ENCODE measurements around the gene OR51V1. TPM values are rescaled to one million over a fixed set of nuclear protein-coding genes. Genes with fewer than 3 reads are reported as not detected.

OR51V1 gene
- total and polyA plus RNA-seq, 7 experiments from 2014 or later: not detected

DNA sequence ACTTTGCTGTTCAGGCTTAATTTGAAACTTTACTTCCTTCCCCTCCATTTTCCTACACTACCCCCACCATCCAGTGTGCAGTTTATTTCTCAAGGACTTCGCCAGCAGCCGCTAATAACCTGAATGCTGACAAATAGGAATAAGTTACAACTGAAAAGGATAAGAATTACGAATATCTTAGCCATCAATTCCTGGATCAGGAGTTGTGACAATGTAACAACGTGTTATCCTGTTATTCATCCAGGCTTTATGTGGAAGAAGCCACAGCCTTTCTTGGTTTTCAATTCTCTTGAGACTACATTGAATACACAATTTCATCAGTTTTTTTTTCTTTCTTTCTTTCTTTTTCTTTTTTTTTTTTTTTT lies 43.3 kb upstream of the OR51V1 start:
- Histone ChIP-seq H3K4me1 (ENCODE audit: control insufficient read depth in 2 of 2, insufficient read depth in 2 of 2, low read length in 2 of 2) (no peaks in the 10 kb centered on the region), H3K9me3 (ENCODE audit: control insufficient read depth in 2 of 3, low read length in 3 of 3) (no peaks in the 10 kb centered on the region), H3K27me3 (ENCODE audit: control insufficient read depth in 2 of 2, insufficient read depth in 2 of 2, low read length in 2 of 2) (peaks cover 0 to 3% of the 10 kb centered on the region in 2 donors), H3K4me3 (ENCODE audit: low read length) (no peak overlapping the region), H3K27ac (ENCODE audit: low read depth, low read length) (no peak overlapping the region), H3K36me3 (ENCODE audit: control insufficient read depth in 2 of 3, insufficient read depth in 3 of 3, low read length in 3 of 3) (no peaks in the 10 kb centered on the region)
- ChIA-PET CTCF (no interaction called here), POLR2A (no interaction called here)
- Mint-ChIP-seq H3K27ac (no peak overlapping the region), H3K36me3 (no peaks in the 10 kb centered on the region), H3K4me3 (no peak overlapping the region), H3K9me3 (peaks cover 0 to 1% (median 0%) of the 10 kb centered on the region in 11 donors), H3K4me1 (no peaks in the 10 kb centered on the region), H3K27me3 (peaks cover 5 to 28% (median 19%) of the 10 kb centered on the region in 5 donors)
- intact Hi-C loops (cut with micrococcal nuclease): no loop called here
- ATAC-seq: no peak
- DNase-seq: no peak

DNA sequence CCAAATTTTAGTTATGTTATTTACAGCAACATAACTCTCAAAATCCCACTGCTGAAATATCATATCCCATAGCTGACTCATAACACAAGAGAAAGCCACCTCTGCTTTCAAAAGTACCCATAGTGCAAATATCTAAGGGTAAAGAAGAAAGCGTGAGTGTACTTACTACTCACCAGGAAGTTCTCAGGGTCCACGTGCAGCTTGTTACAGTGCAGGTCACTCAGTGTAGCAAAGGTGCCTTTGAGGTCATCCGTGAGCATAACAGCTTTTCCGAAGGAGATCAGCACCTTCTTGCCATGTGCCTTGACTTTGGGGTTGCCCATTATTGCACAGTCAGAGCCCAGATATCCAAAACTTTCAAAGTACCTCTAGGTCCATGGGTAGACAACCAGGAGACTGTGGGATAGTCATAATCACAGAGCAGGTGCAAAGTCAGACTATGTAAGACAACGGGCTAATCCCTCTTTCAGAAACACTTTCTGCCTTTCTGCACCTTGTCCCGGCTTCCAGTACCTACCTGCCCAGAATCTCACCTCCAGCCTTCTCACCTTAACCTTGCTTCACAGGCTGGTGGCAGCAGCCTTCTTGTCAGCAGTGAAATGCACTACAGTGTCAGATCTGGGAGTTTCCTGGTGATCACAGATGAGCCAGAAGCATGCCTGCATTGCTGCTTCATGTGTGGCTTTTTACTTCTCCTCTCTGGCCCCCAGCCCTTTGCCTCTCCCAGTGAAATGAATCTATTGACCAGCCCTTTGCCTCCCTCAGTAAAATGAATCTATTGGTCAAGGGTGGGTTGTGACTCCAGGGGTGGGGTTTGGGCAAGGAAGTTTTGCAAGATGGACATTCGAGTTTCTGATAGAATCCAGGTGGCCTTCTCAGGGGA lies 42.7 kb upstream of the OR51V1 start:
- POLR2A ChIA-PET: no interaction called here

GRCh38 chr11:5242208-5242607 lies 41.7 kb upstream of the OR51V1 start:
- Histone ChIP-seq H3K27me3 (ENCODE audit: control insufficient read depth in 2 of 2, insufficient read depth in 2 of 2, low read length in 2 of 2) (peaks cover 0 to 3% of the 10 kb centered on the region in 2 donors), H3K9me3 (ENCODE audit: control insufficient read depth in 2 of 3, low read length in 3 of 3) (no peaks in the 10 kb centered on the region), H3K36me3 (ENCODE audit: control insufficient read depth in 2 of 3, insufficient read depth in 3 of 3, low read length in 3 of 3) (no peaks in the 10 kb centered on the region), H3K27ac (ENCODE audit: low read depth, low read length) (no peak overlapping the region), H3K4me3 (ENCODE audit: low read length) (no peak overlapping the region), H3K4me1 (ENCODE audit: control insufficient read depth in 2 of 2, insufficient read depth in 2 of 2, low read length in 2 of 2) (no peaks in the 10 kb centered on the region)
- H3K4me1 Mint-ChIP-seq: no peaks in the 10 kb centered on the region
- H3K36me3 Mint-ChIP-seq: no peaks in the 10 kb centered on the region
- POLR2A ChIA-PET: no interaction called here
- no peak for DNase-seq
- CTCF ChIA-PET: no interaction called here
- H3K27ac Mint-ChIP-seq: no peak overlapping the region
- peaks cover 5 to 35% (median 24%) of the 10 kb centered on the region in 5 donors for H3K27me3 Mint-ChIP-seq
- H3K9me3 Mint-ChIP-seq: peaks cover 0 to 1% (median 0%) of the 10 kb centered on the region in 11 donors
- intact Hi-C loops (cut with micrococcal nuclease): no loop called here
- ATAC-seq: no peak
- H3K4me3 Mint-ChIP-seq: no peak overlapping the region

More for the DNA sequence above, 42.7 kb upstream of the OR51V1 start:
- Mint-ChIP-seq H3K27ac (no peak overlapping the region), H3K9me3 (peaks cover 0 to 1% (median 0%) of the 10 kb centered on the region in 11 donors), H3K4me1 (no peaks in the 10 kb centered on the region), H3K36me3 (no peaks in the 10 kb centered on the region), H3K27me3 (peaks cover 5 to 31% (median 24%) of the 10 kb centered on the region in 5 donors), H3K4me3 (no peak overlapping the region)
- intact Hi-C loops (cut with micrococcal nuclease): no loop called here
- ATAC-seq: no peak
- DNase-seq: no peak
- no peaks in the 10 kb centered on the region for H3K4me1 ChIP-seq (ENCODE audit: control insufficient read depth in 2 of 2, insufficient read depth in 2 of 2, low read length in 2 of 2)
- no peak overlapping the region for H3K4me3 ChIP-seq (ENCODE audit: low read length)
- H3K36me3 ChIP-seq (ENCODE audit: control insufficient read depth in 2 of 3, insufficient read depth in 3 of 3, low read length in 3 of 3): no peaks in the 10 kb centered on the region
- H3K27ac ChIP-seq (ENCODE audit: low read depth, low read length): no peak overlapping the region
- peaks cover 0 to 3% of the 10 kb centered on the region in 2 donors for H3K27me3 ChIP-seq (ENCODE audit: control insufficient read depth in 2 of 2, insufficient read depth in 2 of 2, low read length in 2 of 2)
- H3K9me3 ChIP-seq (ENCODE audit: control insufficient read depth in 2 of 3, low read length in 3 of 3): no peaks in the 10 kb centered on the region
- CTCF ChIA-PET: no interaction called here

GRCh38 chr11:5241458-5241857 lies 41.0 kb upstream of the OR51V1 start:
- ChIA-PET CTCF (no interaction called here), POLR2A (no interaction called here)
- DNase-seq (no peak), ATAC-seq (no peak)
- Histone ChIP-seq H3K9me3 (ENCODE audit: control insufficient read depth in 2 of 3, low read length in 3 of 3) (no peaks in the 10 kb centered on the region), H3K27me3 (ENCODE audit: control insufficient read depth in 2 of 2, insufficient read depth in 2 of 2, low read length in 2 of 2) (peaks cover 0 to 3% of the 10 kb centered on the region in 2 donors), H3K36me3 (ENCODE audit: control insufficient read depth in 2 of 3, insufficient read depth in 3 of 3, low read length in 3 of 3) (no peaks in the 10 kb centered on the region), H3K4me3 (ENCODE audit: low read length) (no peak overlapping the region), H3K4me1 (ENCODE audit: control insufficient read depth in 2 of 2, insufficient read depth in 2 of 2, low read length in 2 of 2) (no peaks in the 10 kb centered on the region), H3K27ac (ENCODE audit: low read depth, low read length) (no peak overlapping the region)
- no peaks in the 10 kb centered on the region for H3K4me1 Mint-ChIP-seq
- H3K36me3 Mint-ChIP-seq: no peaks in the 10 kb centered on the region
- H3K27me3 Mint-ChIP-seq: peaks cover 3 to 34% (median 22%) of the 10 kb centered on the region in 5 donors
- peaks cover 0 to 1% (median 0%) of the 10 kb centered on the region in 11 donors for H3K9me3 Mint-ChIP-seq
- H3K27ac Mint-ChIP-seq: no peak overlapping the region
- intact Hi-C loops (cut with micrococcal nuclease): no loop called here
- no peak overlapping the region for H3K4me3 Mint-ChIP-seq

GRCh38 chr11:5240458-5240857 lies 40.0 kb upstream of the OR51V1 start:
- Mint-ChIP-seq H3K9me3 (peaks cover 0 to 1% (median 0%) of the 10 kb centered on the region in 11 donors), H3K36me3 (no peaks in the 10 kb centered on the region), H3K4me3 (no peak overlapping the region), H3K4me1 (no peaks in the 10 kb centered on the region), H3K27me3 (peaks cover 6 to 35% (median 23%) of the 10 kb centered on the region in 5 donors), H3K27ac (no peak overlapping the region)
- CTCF ChIA-PET: no interaction called here
- no peaks in the 10 kb centered on the region for H3K4me1 ChIP-seq (ENCODE audit: control insufficient read depth in 2 of 2, insufficient read depth in 2 of 2, low read length in 2 of 2)
- H3K36me3 ChIP-seq (ENCODE audit: control insufficient read depth in 2 of 3, insufficient read depth in 3 of 3, low read length in 3 of 3): no peaks in the 10 kb centered on the region
- no peak overlapping the region for H3K4me3 ChIP-seq (ENCODE audit: low read length)
- intact Hi-C loops (cut with micrococcal nuclease): no loop called here
- ATAC-seq (no peak), DNase-seq (no peak)
- H3K9me3 ChIP-seq (ENCODE audit: control insufficient read depth in 2 of 3, low read length in 3 of 3): no peaks in the 10 kb centered on the region
- H3K27me3 ChIP-seq (ENCODE audit: control insufficient read depth in 2 of 2, insufficient read depth in 2 of 2, low read length in 2 of 2): peaks cover 0 to 3% of the 10 kb centered on the region in 2 donors
- POLR2A ChIA-PET: no interaction called here
- no peak overlapping the region for H3K27ac ChIP-seq (ENCODE audit: low read depth, low read length)

DNA sequence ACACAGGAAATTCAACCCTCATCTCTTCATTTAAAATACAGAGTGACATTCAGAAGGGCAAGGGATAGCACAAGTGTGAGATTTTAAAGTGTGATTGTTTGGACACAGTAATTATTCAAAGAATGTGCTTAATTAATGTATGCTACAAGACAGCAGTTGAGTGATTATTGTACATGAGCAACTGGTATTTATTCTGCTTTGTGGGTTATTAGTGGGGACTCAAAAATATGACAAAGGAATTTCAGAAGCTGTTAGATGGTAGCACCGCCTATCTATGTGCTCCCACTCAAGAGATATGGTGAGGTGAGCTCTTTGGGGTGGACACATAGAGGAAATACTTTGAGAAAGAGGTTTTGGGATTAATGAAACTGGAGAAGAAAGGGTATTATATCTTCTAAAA lies 39.6 kb upstream of the OR51V1 start:
- ATAC-seq (no peak), DNase-seq (no peak)
- Histone ChIP-seq H3K9me3 (ENCODE audit: control insufficient read depth in 2 of 3, low read length in 3 of 3) (no peaks in the 10 kb centered on the region), H3K27me3 (ENCODE audit: control insufficient read depth in 2 of 2, insufficient read depth in 2 of 2, low read length in 2 of 2) (peaks cover 0 to 3% of the 10 kb centered on the region in 2 donors), H3K27ac (ENCODE audit: low read depth, low read length) (no peak overlapping the region), H3K4me3 (ENCODE audit: low read length) (no peak overlapping the region), H3K36me3 (ENCODE audit: control insufficient read depth in 2 of 3, insufficient read depth in 3 of 3, low read length in 3 of 3) (no peaks in the 10 kb centered on the region), H3K4me1 (ENCODE audit: control insufficient read depth in 2 of 2, insufficient read depth in 2 of 2, low read length in 2 of 2) (no peaks in the 10 kb centered on the region)
- peaks cover 6 to 35% (median 20%) of the 10 kb centered on the region in 5 donors for H3K27me3 Mint-ChIP-seq
- intact Hi-C loops (cut with micrococcal nuclease): no loop called here
- no peak overlapping the region for H3K4me3 Mint-ChIP-seq
- POLR2A ChIA-PET: no interaction called here
- peaks cover 0 to 1% (median 0%) of the 10 kb centered on the region in 11 donors for H3K9me3 Mint-ChIP-seq
- no peaks in the 10 kb centered on the region for H3K36me3 Mint-ChIP-seq
- no peaks in the 10 kb centered on the region for H3K4me1 Mint-ChIP-seq
- H3K27ac Mint-ChIP-seq: no peak overlapping the region
- CTCF ChIA-PET: no interaction called here

DNA sequence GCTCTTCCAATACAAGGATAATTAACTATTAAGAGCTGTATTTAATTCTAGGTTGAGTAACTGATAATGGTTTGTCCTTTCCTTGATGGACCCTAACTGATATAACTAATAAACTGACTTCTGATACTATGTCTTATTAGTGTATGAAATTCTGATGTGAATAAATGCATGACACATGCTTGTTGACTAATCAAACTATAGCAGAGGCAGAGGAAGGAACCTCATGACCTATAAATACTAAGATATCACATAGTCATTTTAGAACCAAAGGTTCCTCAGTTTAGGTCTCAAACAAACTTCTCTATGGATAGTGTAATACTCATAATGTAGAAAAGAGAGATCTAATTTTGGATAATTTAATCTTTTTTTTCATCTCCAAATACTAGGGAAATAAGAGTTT lies 38.6 kb upstream of the OR51V1 start:
- no peaks in the 10 kb centered on the region for H3K4me1 ChIP-seq (ENCODE audit: control insufficient read depth in 2 of 2, insufficient read depth in 2 of 2, low read length in 2 of 2)
- no peaks in the 10 kb centered on the region for H3K36me3 ChIP-seq (ENCODE audit: control insufficient read depth in 2 of 3, insufficient read depth in 3 of 3, low read length in 3 of 3)
- no peak overlapping the region for H3K27ac Mint-ChIP-seq
- no peak overlapping the region for H3K27ac ChIP-seq (ENCODE audit: low read depth, low read length)
- H3K4me3 Mint-ChIP-seq: no peak overlapping the region
- ChIA-PET POLR2A (no interaction called here), CTCF (no interaction called here)
- H3K9me3 ChIP-seq (ENCODE audit: control insufficient read depth in 2 of 3, low read length in 3 of 3): no peaks in the 10 kb centered on the region
- no peaks in the 10 kb centered on the region for H3K36me3 Mint-ChIP-seq
- peaks cover 0 to 3% of the 10 kb centered on the region in 2 donors for H3K27me3 ChIP-seq (ENCODE audit: control insufficient read depth in 2 of 2, insufficient read depth in 2 of 2, low read length in 2 of 2)
- intact Hi-C loops (cut with micrococcal nuclease): no loop called here
- DNase-seq (no peak), ATAC-seq (no peak)
- peaks cover 0 to 1% (median 0%) of the 10 kb centered on the region in 11 donors for H3K9me3 Mint-ChIP-seq
- no peak overlapping the region for H3K4me3 ChIP-seq (ENCODE audit: low read length)
- H3K27me3 Mint-ChIP-seq: peaks cover 6 to 31% (median 15%) of the 10 kb centered on the region in 5 donors
- peaks cover 0 to 6% (median 0%) of the 10 kb centered on the region in 7 donors for H3K4me1 Mint-ChIP-seq

Data from naive thymus-derived CD4-positive, alpha-beta T cell (primary cell).